ENCODE results near the gene PPIL6. TPM values are rescaled to one million over a fixed set of nuclear protein-coding genes. Genes with fewer than 3 reads are reported as not detected.

Gene PPIL6
- polyA plus RNA-seq, 1 of the 3 experiments (the other 2 are of a cell fraction), result 1.1 TPM

- Histone ChIP-seq H3K4me3 (ENCODE audit: low read depth in 2 of 2, low read length in 1 of 2) (no peak overlapping the region), H3K36me3 (replicated peaks in 1 of 2; ENCODE audit: control insufficient read depth in 1 of 2, insufficient read depth in 2 of 2, low read length in 1 of 2) (peaks cover 29 to 75% of the 10 kb centered on the region in 2 experiments), H3F3A (replicated peaks; ENCODE audit: insufficient read depth) (no peaks in the 10 kb centered on the region), H3K9me3 (no peaks in the 10 kb centered on the region), H3K4me1 (ENCODE audit: control insufficient read depth in 1 of 2, insufficient read depth in 2 of 2, low read depth in 1 of 2, low read length in 1 of 2) (no peaks in the 10 kb centered on the region), H3K9ac (no peak overlapping the region), H3K79me2 (ENCODE audit: insufficient read depth) (no peaks in the 10 kb centered on the region), H3K27me3 (ENCODE audit: insufficient read depth) (no peaks in the 10 kb centered on the region), H3K27ac (ENCODE audit: low read depth in 2 of 2, low read length in 1 of 2) (no peak overlapping the region), H3K9me2 (no peaks in the 10 kb centered on the region), H4K20me1 (ENCODE audit: insufficient read depth) (no peaks in the 10 kb centered on the region), H3K4me2 (no peak overlapping the region), H2AFZ (ENCODE audit: low read depth) (no peak overlapping the region)
- no peak for DNase-seq
- CTCF ChIA-PET, result interaction anchor here (1.9 kb wide), 1 partner anchor 14 kb away, joined by 5 read pairs; the partner anchor contains the start of gene MICAL1
- POLR2A ChIA-PET, result no interaction called here
- WGBS (ENCODE audit: low lambda C conversion rate), result 95% methylated on average over 5 of the region's 5 CpGs
- TF ChIP-seq RCOR1 (IDR thresholded peaks at IDR 0.05; ENCODE audit: low read length), result no peak
- TF ChIP-seq, protein P1, sequence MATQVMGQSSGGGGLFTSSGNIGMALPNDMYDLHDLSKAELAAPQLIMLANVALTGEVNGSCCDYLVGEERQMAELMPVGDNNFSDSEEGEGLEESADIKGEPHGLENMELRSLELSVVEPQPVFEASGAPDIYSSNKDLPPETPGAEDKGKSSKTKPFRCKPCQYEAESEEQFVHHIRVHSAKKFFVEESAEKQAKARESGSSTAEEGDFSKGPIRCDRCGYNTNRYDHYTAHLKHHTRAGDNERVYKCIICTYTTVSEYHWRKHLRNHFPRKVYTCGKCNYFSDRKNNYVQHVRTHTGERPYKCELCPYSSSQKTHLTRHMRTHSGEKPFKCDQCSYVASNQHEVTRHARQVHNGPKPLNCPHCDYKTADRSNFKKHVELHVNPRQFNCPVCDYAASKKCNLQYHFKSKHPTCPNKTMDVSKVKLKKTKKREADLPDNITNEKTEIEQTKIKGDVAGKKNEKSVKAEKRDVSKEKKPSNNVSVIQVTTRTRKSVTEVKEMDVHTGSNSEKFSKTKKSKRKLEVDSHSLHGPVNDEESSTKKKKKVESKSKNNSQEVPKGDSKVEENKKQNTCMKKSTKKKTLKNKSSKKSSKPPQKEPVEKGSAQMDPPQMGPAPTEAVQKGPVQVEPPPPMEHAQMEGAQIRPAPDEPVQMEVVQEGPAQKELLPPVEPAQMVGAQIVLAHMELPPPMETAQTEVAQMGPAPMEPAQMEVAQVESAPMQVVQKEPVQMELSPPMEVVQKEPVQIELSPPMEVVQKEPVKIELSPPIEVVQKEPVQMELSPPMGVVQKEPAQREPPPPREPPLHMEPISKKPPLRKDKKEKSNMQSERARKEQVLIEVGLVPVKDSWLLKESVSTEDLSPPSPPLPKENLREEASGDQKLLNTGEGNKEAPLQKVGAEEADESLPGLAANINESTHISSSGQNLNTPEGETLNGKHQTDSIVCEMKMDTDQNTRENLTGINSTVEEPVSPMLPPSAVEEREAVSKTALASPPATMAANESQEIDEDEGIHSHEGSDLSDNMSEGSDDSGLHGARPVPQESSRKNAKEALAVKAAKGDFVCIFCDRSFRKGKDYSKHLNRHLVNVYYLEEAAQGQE (IDR thresholded peaks at IDR 0.05; ENCODE audit: low read depth, low read length), result no peak
- TF ChIP-seq RXRA (IDR thresholded peaks at IDR 0.05; ENCODE audit: borderline replicate concordance, low read depth), result no peak
- no peak for TF ChIP-seq PBX3 (IDR thresholded peaks at IDR 0.05)
- TF ChIP-seq RAD21 (IDR thresholded peaks at IDR 0.05; ENCODE audit: low read length), result no peak
- TF ChIP-seq NFIC (IDR thresholded peaks at IDR 0.05; ENCODE audit: borderline replicate concordance), result no peak
- no peak for TF ChIP-seq MEF2A (IDR thresholded peaks at IDR 0.05; ENCODE audit: borderline replicate concordance, low read depth)
- no peak for TF ChIP-seq JUND (IDR thresholded peaks at IDR 0.05)
- TF ChIP-seq, protein P2, sequence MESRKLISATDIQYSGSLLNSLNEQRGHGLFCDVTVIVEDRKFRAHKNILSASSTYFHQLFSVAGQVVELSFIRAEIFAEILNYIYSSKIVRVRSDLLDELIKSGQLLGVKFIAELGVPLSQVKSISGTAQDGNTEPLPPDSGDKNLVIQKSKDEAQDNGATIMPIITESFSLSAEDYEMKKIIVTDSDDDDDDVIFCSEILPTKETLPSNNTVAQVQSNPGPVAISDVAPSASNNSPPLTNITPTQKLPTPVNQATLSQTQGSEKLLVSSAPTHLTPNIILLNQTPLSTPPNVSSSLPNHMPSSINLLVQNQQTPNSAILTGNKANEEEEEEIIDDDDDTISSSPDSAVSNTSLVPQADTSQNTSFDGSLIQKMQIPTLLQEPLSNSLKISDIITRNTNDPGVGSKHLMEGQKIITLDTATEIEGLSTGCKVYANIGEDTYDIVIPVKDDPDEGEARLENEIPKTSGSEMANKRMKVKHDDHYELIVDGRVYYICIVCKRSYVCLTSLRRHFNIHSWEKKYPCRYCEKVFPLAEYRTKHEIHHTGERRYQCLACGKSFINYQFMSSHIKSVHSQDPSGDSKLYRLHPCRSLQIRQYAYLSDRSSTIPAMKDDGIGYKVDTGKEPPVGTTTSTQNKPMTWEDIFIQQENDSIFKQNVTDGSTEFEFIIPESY (IDR thresholded peaks at IDR 0.05; ENCODE audit: borderline replicate concordance, low read depth), result no peak
- TF ChIP-seq GABPA (IDR thresholded peaks at IDR 0.05; ENCODE audit: low read depth), result no peak
- no peak for TF ChIP-seq MAX (IDR thresholded peaks at IDR 0.05; ENCODE audit: low read depth)
- TF ChIP-seq FOXJ3 (CRISPR knock-in tag; IDR thresholded peaks at IDR 0.05), result no peak
- TF ChIP-seq YY1 (IDR thresholded peaks at IDR 0.05; ENCODE audit: low read depth), result no peak
- TF ChIP-seq TEAD4 (IDR thresholded peaks at IDR 0.05; ENCODE audit: borderline replicate concordance, insufficient read depth), result no peak
Measured at GRCh38 chr6:109469591-109470189, 29.3 kb upstream of the PPIL6 start.
